Neural progenitor cell (in vitro differentiated cells): ENCODE results near the gene F2RL3.

Experiments
- EZH2 ChIP-seq: fragments of 200-600 bp; sonication (generic); IDR thresholded peaks from 2 replicates; pipeline ENCODE4 v1.6.1; 2017; ENCODE audit warnings: antibody characterized with exemption, mild to moderate bottlenecking, moderate library complexity
- TF ChIP-seq, protein P1 (sequence below): fragments of 200-600 bp; sonication (generic); IDR thresholded peaks from 2 replicates; pipeline ENCODE4 v1.5.1; 2017; ENCODE audit warnings: antibody characterized with exemption, mild to moderate bottlenecking

DNA sequence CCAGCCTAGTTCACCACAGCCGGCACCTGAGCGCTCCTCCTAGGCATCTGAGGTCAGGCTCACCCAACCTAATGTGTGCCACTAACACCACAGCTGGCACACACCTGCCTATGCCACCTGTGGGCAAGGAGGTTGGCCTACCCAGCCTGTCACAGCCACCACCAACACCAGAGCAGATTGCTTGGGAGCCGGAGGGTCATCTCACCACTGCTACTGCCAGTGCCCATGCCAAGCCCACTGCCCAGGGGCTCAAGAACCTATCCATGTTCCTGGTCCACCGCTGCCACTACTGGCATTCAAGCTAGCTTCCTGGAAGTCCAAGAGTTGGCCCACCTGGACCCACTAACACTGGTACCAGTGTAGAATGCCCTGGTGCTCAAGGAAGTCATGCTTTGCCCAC, 42.5 kb downstream of the F2RL3 start:
- TF ChIP-seq, protein P1, sequence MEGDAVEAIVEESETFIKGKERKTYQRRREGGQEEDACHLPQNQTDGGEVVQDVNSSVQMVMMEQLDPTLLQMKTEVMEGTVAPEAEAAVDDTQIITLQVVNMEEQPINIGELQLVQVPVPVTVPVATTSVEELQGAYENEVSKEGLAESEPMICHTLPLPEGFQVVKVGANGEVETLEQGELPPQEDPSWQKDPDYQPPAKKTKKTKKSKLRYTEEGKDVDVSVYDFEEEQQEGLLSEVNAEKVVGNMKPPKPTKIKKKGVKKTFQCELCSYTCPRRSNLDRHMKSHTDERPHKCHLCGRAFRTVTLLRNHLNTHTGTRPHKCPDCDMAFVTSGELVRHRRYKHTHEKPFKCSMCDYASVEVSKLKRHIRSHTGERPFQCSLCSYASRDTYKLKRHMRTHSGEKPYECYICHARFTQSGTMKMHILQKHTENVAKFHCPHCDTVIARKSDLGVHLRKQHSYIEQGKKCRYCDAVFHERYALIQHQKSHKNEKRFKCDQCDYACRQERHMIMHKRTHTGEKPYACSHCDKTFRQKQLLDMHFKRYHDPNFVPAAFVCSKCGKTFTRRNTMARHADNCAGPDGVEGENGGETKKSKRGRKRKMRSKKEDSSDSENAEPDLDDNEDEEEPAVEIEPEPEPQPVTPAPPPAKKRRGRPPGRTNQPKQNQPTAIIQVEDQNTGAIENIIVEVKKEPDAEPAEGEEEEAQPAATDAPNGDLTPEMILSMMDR, result no peak
- TF ChIP-seq EZH2, result no peak
